HepG2 (cell line): Measurements from ENCODE around the gene TMEM253. TPM values are rescaled to one million over a fixed set of nuclear protein-coding genes. Genes with fewer than 3 reads are reported as not detected.
A peak's percentile ranks its signal among the peaks of the same experiment; 100 is the strongest.

ENCODE experiments used
- EP300 ChIP-seq, 3 experiments: sonication (generic) in 1 of 3; formaldehyde crosslinking in 1 of 3; IDR thresholded peaks; 2 replicates each; pipeline versions ENCODE4 v1.5.1 to v1.6.1; 2011 to 2020; ENCODE audit warnings: low read depth in 2 of 3, low read length in 2 of 3, borderline replicate concordance in 1 of 3, improper control_type of control experiment in 1 of 3, mild to moderate bottlenecking in 1 of 3, missing genetic modification reagents in 1 of 3, moderate library complexity in 1 of 3
- GATA4 ChIP-seq: sonication (generic); IDR thresholded peaks from 2 replicates; pipeline ENCODE4 v1.6.1; 2016; ENCODE audit warnings: antibody characterized with exemption, low read depth, borderline replicate concordance
- GATAD2A ChIP-seq: IDR thresholded peaks from 2 replicates; pipeline ENCODE4 v1.6.1; 2016
- MAFF ChIP-seq: IDR thresholded peaks from 2 replicates; pipeline ENCODE4 v1.6.1; 2011; ENCODE audit warnings: low read depth, low read length, improper control_type of control experiment
- MAX ChIP-seq: IDR thresholded peaks from 2 replicates; pipeline ENCODE4 v1.6.1; 2012; ENCODE audit warnings: inconsistent platforms
- PRDM10 ChIP-seq: sonication (generic); formaldehyde crosslinking; IDR thresholded peaks from 2 replicates; pipeline ENCODE4 v1.4.0; 2020; ENCODE audit warnings: low read depth, missing genetic modification reagents
- SIX1 ChIP-seq: sonication (generic); formaldehyde crosslinking; IDR thresholded peaks from 2 replicates; pipeline ENCODE4 v1.4.0; 2020; ENCODE audit warnings: missing genetic modification reagents, borderline replicate concordance
- SMAD1 ChIP-seq: sonication (generic); formaldehyde crosslinking; IDR thresholded peaks from 2 replicates; pipeline ENCODE4 v1.4.0; 2020; ENCODE audit warnings: missing genetic modification reagents, low read depth, mild to moderate bottlenecking, borderline replicate concordance
- ZBTB20 ChIP-seq: sonication (generic); formaldehyde crosslinking; IDR thresholded peaks from 2 replicates; pipeline ENCODE4 v1.8.1; 2023; ENCODE audit warnings: missing genetic modification reagents, low read depth, mild to moderate bottlenecking, borderline replicate concordance
- ZBTB42 ChIP-seq: sonication (generic); formaldehyde crosslinking; IDR thresholded peaks from 2 replicates; pipeline ENCODE4 v1.5.0; 2020; ENCODE audit warnings: mild to moderate bottlenecking, missing genetic modification reagents
- ZMYM3 ChIP-seq: sonication (generic); formaldehyde crosslinking; IDR thresholded peaks from 2 replicates; pipeline ENCODE4 v1.5.1; 2020; ENCODE audit warnings: mild to moderate bottlenecking, missing genetic modification reagents
- ZNF407 ChIP-seq: sonication (generic); formaldehyde crosslinking; IDR thresholded peaks from one replicate; pipeline ENCODE4 v1.5.1; 2020; ENCODE audit warnings: mild to moderate bottlenecking, missing genetic modification reagents; ENCODE audit errors: not compliant biosample characterization
- ZNF431 ChIP-seq: sonication (generic); formaldehyde crosslinking; IDR thresholded peaks from 2 replicates; pipeline ENCODE4 v1.9.0; 2022; ENCODE audit warnings: missing genetic modification reagents, low read depth, mild to moderate bottlenecking, borderline replicate concordance
- ZNF44 ChIP-seq: sonication (generic); formaldehyde crosslinking; IDR thresholded peaks from 2 replicates; pipeline ENCODE4 v1.5.1; 2020; ENCODE audit warnings: mild to moderate bottlenecking, missing genetic modification reagents
- ZNF605 ChIP-seq: sonication (generic); formaldehyde crosslinking; IDR thresholded peaks from 2 replicates; pipeline ENCODE4 v1.8.0; 2022; ENCODE audit warnings: mild to moderate bottlenecking, missing genetic modification reagents
- polyA plus RNA-seq, 8 experiments: library from polyadenylated mRNA; depleted of rRNA in 3 of 8; stranded (reverse) in 7 of 8; unstranded in 1 of 8; fragments of >200 nt; fragmentation: Illumina TruSeq in 4 of 8; extraction: Trizol in 4 of 8; gene quantifications; 2 replicates each; pipeline versions ENCODE4 v1.2.1 to v1.2.3, GENCODE V29; 2011 to 2016; ENCODE audit warnings: low read depth in 4 of 8, missing spikeins in 1 of 8, mixed read lengths in 1 of 8; ENCODE audit not compliant: insufficient read depth in 1 of 8
- total RNA-seq, 5 experiments: library from RNA; depleted of rRNA; stranded (reverse); fragments of >200 nt; fragmentation: Illumina TruSeq; extraction: Trizol; gene quantifications; 2 replicates each; pipeline ENCODE4 v1.2.3, GENCODE V29; 2016; ENCODE audit warnings: low read depth in 1 of 5

The TMEM253 gene
- total and polyA plus RNA-seq, 2 of the 13 experiments (the other 11 are each of a cell fraction or from before 2014, with no cell fraction given) = 0.29 to 0.45 TPM

- no peak for TF ChIP-seq PRDM10 (CRISPR knock-in tag)
- TF ChIP-seq ZMYM3 = no peak; the same call in 1 of the 2 replicates
- no peak for TF ChIP-seq GATA4
- no peak for TF ChIP-seq ZNF431
- 0 out of 2 replicates have a peak, but pooled peaks have one; percentile 46 for TF ChIP-seq ZBTB20 (CRISPR knock-in tag)
- 0 out of 2 replicates have a peak, but pooled peaks have one; percentile 38 for TF ChIP-seq ZNF605 (CRISPR knock-in tag)
- peak; percentile 83; the same call in 1 of the 2 replicates for TF ChIP-seq ZBTB42 (CRISPR knock-in tag)
- peak; percentile 89; the same call in 1 of the 2 replicates for TF ChIP-seq ZNF44
- TF ChIP-seq MAX = peak; percentile 30; the same call in 1 of the 2 replicates
- TF ChIP-seq GATAD2A = peak; percentile 67; the same call in 1 of the 2 replicates
- no peak for TF ChIP-seq SIX1 (CRISPR knock-in tag)
- peak; percentile 78; the same call in 1 of the 2 replicates for TF ChIP-seq SMAD1 (CRISPR knock-in tag)
- no peak for TF ChIP-seq MAFF
- peak; percentile 65 for TF ChIP-seq ZNF407 (CRISPR knock-in tag)
- no peak; a peak in 1 of 4 replicates for TF ChIP-seq EP300 (IDR thresholded peaks at IDR 0.05; ENCODE audit: low read depth in 2 of 2, low read length in 2 of 2)
- 0 out of 2 replicates have a peak, but pooled peaks have one; percentile 12 for TF ChIP-seq EP300 (CRISPR knock-in tag; IDR thresholded peaks at IDR 0.05; ENCODE audit: borderline replicate concordance)
Observed at GRCh38 chr14:21068521-21069387, 32.1 kb upstream of the TMEM253 start (continued).
